HCT116 (cell line): ENCODE results near the gene ZNF416.

Source experiments
- CTCF ChIP-seq, 3 experiments: fragments of 200-600 bp in 1 of 3; sonication (generic) in 1 of 3; IDR thresholded peaks in 2 of 3; conservative IDR thresholded peaks in 1 of 3; 2 replicates each; pipeline ENCODE4 v1.5.1; 2012 to 2017; ENCODE audit warnings: low read depth in 2 of 3, low read length in 2 of 3, antibody characterized with exemption in 1 of 3, borderline replicate concordance in 1 of 3, control low read depth in 1 of 3, mild to moderate bottlenecking in 1 of 3, mixed read lengths in 1 of 3, mixed run types in 1 of 3, moderate library complexity in 1 of 3; ENCODE audit not compliant: insufficient read depth in 1 of 3
- EZH2 ChIP-seq: fragments of 200-600 bp; sonication (generic); IDR thresholded peaks from 2 replicates; pipeline ENCODE4 v1.6.1; 2017; ENCODE audit warnings: antibody characterized with exemption, mixed run types
- EZH2phosphoT487 ChIP-seq: fragments of 200-600 bp; IDR thresholded peaks from 2 replicates; pipeline ENCODE4 v1.6.1; 2018; ENCODE audit warnings: antibody characterized with exemption, borderline replicate concordance
- FOSL1 ChIP-seq: IDR thresholded peaks from 2 replicates; pipeline ENCODE4 v1.6.1; 2012; ENCODE audit warnings: low read depth
- POLR2A ChIP-seq: IDR thresholded peaks from 2 replicates; pipeline ENCODE4 v1.7.0; 2011; ENCODE audit warnings: borderline replicate concordance; ENCODE audit not compliant: insufficient read depth, insufficient read length; ENCODE audit errors: extremely low read depth
- POLR2AphosphoS5 ChIP-seq: IDR thresholded peaks from 2 replicates; pipeline ENCODE4 v1.6.1; 2011; ENCODE audit warnings: mild to moderate bottlenecking, low read depth, low read length, moderate library complexity
- RAD21 ChIP-seq: IDR thresholded peaks from 2 replicates; pipeline ENCODE4 v1.6.1; 2012; ENCODE audit warnings: low read depth, mild to moderate bottlenecking
- REST ChIP-seq: IDR thresholded peaks from 2 replicates; pipeline ENCODE4 v1.6.1; 2012; ENCODE audit warnings: low read depth
- YY1 ChIP-seq: IDR thresholded peaks from 2 replicates; pipeline ENCODE4 v1.6.1; 2011; ENCODE audit warnings: low read length, low read depth, moderate library complexity, mild to moderate bottlenecking; ENCODE audit not compliant: insufficient replicate concordance; ENCODE audit errors: extremely low read depth

- TF ChIP-seq CTCF (IDR thresholded peaks at IDR 0.05 in 2 of 3, conservative IDR thresholded peaks at IDR 0.05 in 1 of 3; ENCODE audit: borderline replicate concordance in 1 of 3, insufficient read depth in 1 of 3, low read depth in 2 of 3, low read length in 2 of 3), result no peak
- no peak for TF ChIP-seq EZH2
- no peak for TF ChIP-seq YY1
- TF ChIP-seq EZH2phosphoT487, result no peak
- no peak for TF ChIP-seq POLR2AphosphoS5
- no peak for TF ChIP-seq RAD21
- TF ChIP-seq REST, result no peak
- TF ChIP-seq FOSL1, result no peak
- TF ChIP-seq POLR2A, result no peak
Measured at GRCh38 chr19:57572415-57572947, 6.2 kb downstream of the ZNF416 start.
